HEK293T (cell line): ENCODE data around the gene AGRP.

Source experiments
- ARNT ChIP-seq: fragments of 450-650 bp; IDR thresholded peaks from 2 replicates; pipeline ENCODE4 v1.6.1; 2017; ENCODE audit warnings: mild to moderate bottlenecking
- BHLHE40 ChIP-seq: fragments of 450-650 bp; IDR thresholded peaks from 2 replicates; pipeline ENCODE4 v1.6.1; 2016; ENCODE audit warnings: mild to moderate bottlenecking, moderate library complexity, borderline replicate concordance
- FOXK2 ChIP-seq: fragments of 450-650 bp; IDR thresholded peaks from 2 replicates; pipeline ENCODE4 v1.6.1; 2016; ENCODE audit warnings: mild to moderate bottlenecking
- FOXM1 ChIP-seq: fragments of 450-650 bp; IDR thresholded peaks from 2 replicates; pipeline ENCODE4 v1.6.1; 2017; ENCODE audit warnings: mild to moderate bottlenecking, borderline replicate concordance
- L3MBTL2 ChIP-seq: fragments of 450-650 bp; conservative IDR thresholded peaks from 2 replicates; pipeline ENCODE4 v1.6.1; 2016; ENCODE audit warnings: mild to moderate bottlenecking
- NFRKB ChIP-seq: fragments of 450-650 bp; IDR thresholded peaks from 2 replicates; pipeline ENCODE4 v1.6.1; 2016; ENCODE audit warnings: mild to moderate bottlenecking, moderate library complexity
- SP1 ChIP-seq: fragments of 450-650 bp; IDR thresholded peaks from 2 replicates; pipeline ENCODE4 v1.6.1; 2017
- SUZ12 ChIP-seq: fragments of 450-650 bp; IDR thresholded peaks from 2 replicates; pipeline ENCODE4 v1.6.1; 2016; ENCODE audit warnings: mild to moderate bottlenecking
- TARDBP ChIP-seq: fragments of 450-650 bp; IDR thresholded peaks from 2 replicates; pipeline ENCODE4 v1.6.1; 2016

DNA sequence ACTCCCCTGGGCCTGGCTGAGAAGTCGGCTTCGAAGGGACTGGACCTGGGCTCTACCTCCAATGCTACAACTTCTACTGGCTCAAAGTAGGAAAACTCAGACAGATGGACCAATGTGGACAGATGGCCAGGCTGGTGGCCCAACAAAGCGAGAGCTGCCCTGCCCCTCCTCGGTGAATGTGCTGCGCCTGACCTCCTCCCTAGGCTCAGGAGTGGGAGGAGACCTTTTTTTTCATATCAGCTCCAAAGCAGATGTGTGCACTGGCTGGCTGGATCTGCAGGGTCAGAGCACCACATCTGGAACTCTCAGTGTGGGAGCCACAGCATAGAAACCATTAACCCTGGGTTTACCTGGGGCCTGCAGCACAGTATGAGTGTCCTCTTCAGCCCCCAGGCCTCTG is 23.2 kb downstream of the AGRP start:
- TF ChIP-seq SUZ12 (no peak), L3MBTL2 (no peak), ARNT (no peak), FOXM1 (no peak), NFRKB (no peak), SP1 (no peak), FOXK2 (no peak), TARDBP (no peak), BHLHE40 (no peak)
